SK-N-SH treated with all-trans-retinoic acid at 6 μM for 48 hours (cell line): ENCODE data around the gene FHIT.

Experiments used
- ATAC-seq: fragments of 200-7000 bp; cut with Tn5 transposase; 3 replicates; pipeline ENCODE4 v1.9.1; 2020; ENCODE audit warnings: mild to moderate bottlenecking, moderate library complexity
- ARNTL ChIP-seq: fragments of 450-650 bp; formaldehyde crosslinking; IDR thresholded peaks from 2 replicates; pipeline ENCODE4 v1.5.0; 2020; ENCODE audit warnings: low read depth, mild to moderate bottlenecking, moderate library complexity, borderline replicate concordance
- CSDC2 ChIP-seq: fragments of 250-450 bp; sonication (Bioruptor Pico); IDR thresholded peaks from 2 replicates; pipeline ENCODE4 v1.5.0; 2020; ENCODE audit warnings: mild to moderate bottlenecking, moderate library complexity
- ESRRG ChIP-seq: fragments of 250-450 bp; sonication (Bioruptor Pico); IDR thresholded peaks from 2 replicates; pipeline ENCODE4 v1.6.1; 2021; ENCODE audit warnings: mild to moderate bottlenecking
- GLIS3 ChIP-seq: fragments of 250-450 bp; sonication (Bioruptor Pico); IDR thresholded peaks from 2 replicates; pipeline ENCODE4 v1.5.0; 2020; ENCODE audit warnings: mild to moderate bottlenecking, moderate library complexity
- ISL1 ChIP-seq: fragments of 250-450 bp; sonication (Bioruptor Pico); IDR thresholded peaks from 2 replicates; pipeline ENCODE4 v2.1.2; 2022; ENCODE audit warnings: mild to moderate bottlenecking, moderate library complexity
- OSR1 ChIP-seq: fragments of 250-450 bp; sonication (Bioruptor Pico); IDR thresholded peaks from 2 replicates; pipeline ENCODE4 v1.8.0; 2022; ENCODE audit warnings: moderate library complexity, mild to moderate bottlenecking, inconsistent platforms
- PPARA ChIP-seq: fragments of 250-450 bp; sonication (Bioruptor Pico); IDR thresholded peaks from 2 replicates; pipeline ENCODE4 v1.5.0; 2020; ENCODE audit warnings: mild to moderate bottlenecking, borderline replicate concordance
- RARB ChIP-seq: fragments of 250-450 bp; sonication (Bioruptor Pico); IDR thresholded peaks from 2 replicates; pipeline ENCODE4 v1.8.0; 2021; ENCODE audit warnings: mild to moderate bottlenecking, moderate library complexity
- SNAI2 ChIP-seq: fragments of 250-450 bp; sonication (Bioruptor Pico); IDR thresholded peaks from 2 replicates; pipeline ENCODE4 v1.5.0; 2020; ENCODE audit warnings: mild to moderate bottlenecking, moderate library complexity
- TCF4 ChIP-seq: fragments of 250-450 bp; sonication (Bioruptor Pico); IDR thresholded peaks from 2 replicates; pipeline ENCODE4 v1.8.0; 2021; ENCODE audit warnings: mild to moderate bottlenecking, moderate library complexity, borderline replicate concordance
- TOX ChIP-seq: fragments of 250-450 bp; sonication (Bioruptor Pico); IDR thresholded peaks from 2 replicates; pipeline ENCODE4 v1.8.0; 2021; ENCODE audit warnings: mild to moderate bottlenecking, moderate library complexity, borderline replicate concordance
- ZC3H10 ChIP-seq: fragments of 250-450 bp; sonication (Bioruptor Pico); IDR thresholded peaks from 2 replicates; pipeline ENCODE4 v1.5.1; 2021; ENCODE audit warnings: mild to moderate bottlenecking, moderate library complexity
- ZFP30 ChIP-seq: fragments of 450-650 bp; formaldehyde crosslinking; IDR thresholded peaks from 2 replicates; pipeline ENCODE4 v1.5.0; 2022; ENCODE audit warnings: mild to moderate bottlenecking, moderate library complexity
- ZNF565 ChIP-seq: fragments of 450-650 bp; formaldehyde crosslinking; conservative IDR thresholded peaks from 2 replicates; pipeline ENCODE4 v1.5.0; 2020; ENCODE audit warnings: low read depth, mild to moderate bottlenecking, moderate library complexity
- ZNF70 ChIP-seq: fragments of 450-650 bp; formaldehyde crosslinking; IDR thresholded peaks from 2 replicates; pipeline ENCODE4 v1.5.0; 2020; ENCODE audit warnings: mild to moderate bottlenecking, moderate library complexity
- ZNF8 ChIP-seq: fragments of 450-650 bp; formaldehyde crosslinking; IDR thresholded peaks from 2 replicates; pipeline ENCODE4 v1.5.0; 2020; ENCODE audit warnings: mild to moderate bottlenecking, moderate library complexity
- TF ChIP-seq, protein P1 (sequence below): fragments of 250-450 bp; sonication (Bioruptor Pico); IDR thresholded peaks from 2 replicates; pipeline ENCODE4 v1.8.0; 2021; ENCODE audit warnings: low read depth, mild to moderate bottlenecking, moderate library complexity, borderline replicate concordance
- TF ChIP-seq, protein P2 (sequence below): fragments of 250-450 bp; sonication (Bioruptor Pico); IDR thresholded peaks from 2 replicates; pipeline ENCODE4 v1.8.0; 2020; ENCODE audit warnings: mild to moderate bottlenecking, moderate library complexity, borderline replicate concordance
- TF ChIP-seq, protein P3 (sequence below): fragments of 250-450 bp; sonication (Bioruptor Pico); IDR thresholded peaks from 2 replicates; pipeline ENCODE4 v1.5.1; 2021; ENCODE audit warnings: mild to moderate bottlenecking, moderate library complexity
- TF ChIP-seq, protein P4 (sequence below): fragments of 250-450 bp; sonication (Bioruptor Pico); IDR thresholded peaks from 2 replicates; pipeline ENCODE4 v1.5.1; 2020; ENCODE audit warnings: low read depth, mild to moderate bottlenecking, moderate library complexity
- TF ChIP-seq, protein P5 (sequence below): fragments of 250-450 bp; sonication (Bioruptor Pico); IDR thresholded peaks from 2 replicates; pipeline ENCODE4 v1.5.0; 2020; ENCODE audit warnings: mild to moderate bottlenecking, moderate library complexity

Gene FHIT

DNA sequence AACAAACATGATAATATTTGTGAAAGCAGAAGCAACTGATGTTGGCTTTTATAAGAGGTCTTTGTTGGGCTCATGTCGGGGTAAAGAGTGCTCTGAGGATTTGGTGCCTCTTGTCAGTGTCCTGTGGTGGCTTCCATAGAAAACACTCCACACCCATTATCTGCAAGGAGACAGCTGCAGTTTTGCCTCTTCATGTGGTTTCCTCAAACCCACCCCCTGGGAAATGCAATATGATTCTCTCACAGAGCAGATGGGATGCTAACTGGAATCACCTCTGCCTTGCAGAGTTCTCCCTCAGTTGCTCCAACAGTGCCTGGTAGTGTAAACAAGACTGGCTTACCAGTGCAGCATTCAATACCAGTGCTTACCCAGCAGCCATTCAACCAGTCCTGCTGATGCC lies 1430.0 kb downstream of the FHIT start:
- no peak for TF ChIP-seq ARNTL (CRISPR knock-in tag)
- no peak for TF ChIP-seq ZFP30 (CRISPR knock-in tag)
- no peak for TF ChIP-seq SNAI2 (CRISPR knock-in tag)
- no peak for TF ChIP-seq TOX (CRISPR knock-in tag)
- ATAC-seq, result no peak

DNA sequence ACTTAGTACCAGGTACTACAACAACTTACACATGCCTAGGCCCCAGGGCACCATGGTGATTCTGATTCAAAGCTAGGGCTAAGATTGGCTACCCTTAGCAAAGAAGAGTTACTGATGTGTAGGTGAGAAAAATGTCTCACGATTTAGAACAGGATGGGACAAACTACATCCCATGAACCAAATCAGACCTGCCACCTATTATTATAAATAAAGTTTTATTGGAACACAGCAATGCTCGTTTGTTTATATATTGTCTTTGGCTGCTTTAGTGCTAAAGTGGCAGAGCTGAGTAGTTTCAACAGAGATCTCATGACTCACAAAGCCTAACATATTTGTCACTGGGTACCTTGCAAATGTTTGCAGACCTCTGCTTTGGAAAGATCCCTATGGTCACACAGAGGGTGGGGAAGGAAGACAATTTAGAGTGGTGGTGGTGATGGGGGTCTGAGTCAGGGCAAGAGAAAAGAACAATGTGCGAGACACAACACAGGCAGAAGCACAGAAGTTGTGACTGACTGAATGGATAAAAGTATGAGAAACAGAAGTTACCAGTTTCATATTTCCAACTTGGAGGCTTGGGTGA lies 1430.8 kb downstream of the FHIT start:
- TF ChIP-seq ESRRG, result no peak
- TF ChIP-seq, protein P1, sequence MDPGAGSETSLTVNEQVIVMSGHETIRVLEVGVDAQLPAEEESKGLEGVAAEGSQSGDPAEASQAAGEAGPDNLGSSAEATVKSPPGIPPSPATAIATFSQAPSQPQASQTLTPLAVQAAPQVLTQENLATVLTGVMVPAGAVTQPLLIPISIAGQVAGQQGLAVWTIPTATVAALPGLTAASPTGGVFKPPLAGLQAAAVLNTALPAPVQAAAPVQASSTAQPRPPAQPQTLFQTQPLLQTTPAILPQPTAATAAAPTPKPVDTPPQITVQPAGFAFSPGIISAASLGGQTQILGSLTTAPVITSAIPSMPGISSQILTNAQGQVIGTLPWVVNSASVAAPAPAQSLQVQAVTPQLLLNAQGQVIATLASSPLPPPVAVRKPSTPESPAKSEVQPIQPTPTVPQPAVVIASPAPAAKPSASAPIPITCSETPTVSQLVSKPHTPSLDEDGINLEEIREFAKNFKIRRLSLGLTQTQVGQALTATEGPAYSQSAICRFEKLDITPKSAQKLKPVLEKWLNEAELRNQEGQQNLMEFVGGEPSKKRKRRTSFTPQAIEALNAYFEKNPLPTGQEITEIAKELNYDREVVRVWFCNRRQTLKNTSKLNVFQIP (CRISPR knock-in tag), result no peak
- TF ChIP-seq, protein P2, sequence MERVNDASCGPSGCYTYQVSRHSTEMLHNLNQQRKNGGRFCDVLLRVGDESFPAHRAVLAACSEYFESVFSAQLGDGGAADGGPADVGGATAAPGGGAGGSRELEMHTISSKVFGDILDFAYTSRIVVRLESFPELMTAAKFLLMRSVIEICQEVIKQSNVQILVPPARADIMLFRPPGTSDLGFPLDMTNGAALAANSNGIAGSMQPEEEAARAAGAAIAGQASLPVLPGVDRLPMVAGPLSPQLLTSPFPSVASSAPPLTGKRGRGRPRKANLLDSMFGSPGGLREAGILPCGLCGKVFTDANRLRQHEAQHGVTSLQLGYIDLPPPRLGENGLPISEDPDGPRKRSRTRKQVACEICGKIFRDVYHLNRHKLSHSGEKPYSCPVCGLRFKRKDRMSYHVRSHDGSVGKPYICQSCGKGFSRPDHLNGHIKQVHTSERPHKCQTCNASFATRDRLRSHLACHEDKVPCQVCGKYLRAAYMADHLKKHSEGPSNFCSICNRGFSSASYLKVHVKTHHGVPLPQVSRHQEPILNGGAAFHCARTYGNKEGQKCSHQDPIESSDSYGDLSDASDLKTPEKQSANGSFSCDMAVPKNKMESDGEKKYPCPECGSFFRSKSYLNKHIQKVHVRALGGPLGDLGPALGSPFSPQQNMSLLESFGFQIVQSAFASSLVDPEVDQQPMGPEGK (CRISPR knock-in tag), result no peak
- TF ChIP-seq ZC3H10 (CRISPR knock-in tag), result no peak
- TF ChIP-seq, protein P3, sequence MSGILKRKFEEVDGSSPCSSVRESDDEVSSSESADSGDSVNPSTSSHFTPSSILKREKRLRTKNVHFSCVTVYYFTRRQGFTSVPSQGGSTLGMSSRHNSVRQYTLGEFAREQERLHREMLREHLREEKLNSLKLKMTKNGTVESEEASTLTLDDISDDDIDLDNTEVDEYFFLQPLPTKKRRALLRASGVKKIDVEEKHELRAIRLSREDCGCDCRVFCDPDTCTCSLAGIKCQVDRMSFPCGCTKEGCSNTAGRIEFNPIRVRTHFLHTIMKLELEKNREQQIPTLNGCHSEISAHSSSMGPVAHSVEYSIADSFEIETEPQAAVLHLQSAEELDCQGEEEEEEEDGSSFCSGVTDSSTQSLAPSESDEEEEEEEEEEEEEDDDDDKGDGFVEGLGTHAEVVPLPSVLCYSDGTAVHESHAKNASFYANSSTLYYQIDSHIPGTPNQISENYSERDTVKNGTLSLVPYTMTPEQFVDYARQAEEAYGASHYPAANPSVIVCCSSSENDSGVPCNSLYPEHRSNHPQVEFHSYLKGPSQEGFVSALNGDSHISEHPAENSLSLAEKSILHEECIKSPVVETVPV, result no peak
- TF ChIP-seq, protein P4, sequence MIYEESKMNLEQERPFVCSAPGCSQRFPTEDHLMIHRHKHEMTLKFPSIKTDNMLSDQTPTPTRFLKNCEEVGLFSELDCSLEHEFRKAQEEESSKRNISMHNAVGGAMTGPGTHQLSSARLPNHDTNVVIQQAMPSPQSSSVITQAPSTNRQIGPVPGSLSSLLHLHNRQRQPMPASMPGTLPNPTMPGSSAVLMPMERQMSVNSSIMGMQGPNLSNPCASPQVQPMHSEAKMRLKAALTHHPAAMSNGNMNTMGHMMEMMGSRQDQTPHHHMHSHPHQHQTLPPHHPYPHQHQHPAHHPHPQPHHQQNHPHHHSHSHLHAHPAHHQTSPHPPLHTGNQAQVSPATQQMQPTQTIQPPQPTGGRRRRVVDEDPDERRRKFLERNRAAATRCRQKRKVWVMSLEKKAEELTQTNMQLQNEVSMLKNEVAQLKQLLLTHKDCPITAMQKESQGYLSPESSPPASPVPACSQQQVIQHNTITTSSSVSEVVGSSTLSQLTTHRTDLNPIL (CRISPR knock-in tag), result no peak
- TF ChIP-seq PPARA (CRISPR knock-in tag), result no peak
- TF ChIP-seq CSDC2 (CRISPR knock-in tag), result no peak
- TF ChIP-seq TOX (CRISPR knock-in tag), result no peak
- TF ChIP-seq TCF4 (CRISPR knock-in tag), result no peak
- no peak for TF ChIP-seq ARNTL (CRISPR knock-in tag)
- no peak for TF ChIP-seq ZNF8 (CRISPR knock-in tag)
- no peak for TF ChIP-seq ZNF565 (CRISPR knock-in tag)
- no peak for TF ChIP-seq ZNF70 (CRISPR knock-in tag)
- TF ChIP-seq OSR1, result no peak
- no peak for TF ChIP-seq GLIS3
- ATAC-seq, result no peak

DNA sequence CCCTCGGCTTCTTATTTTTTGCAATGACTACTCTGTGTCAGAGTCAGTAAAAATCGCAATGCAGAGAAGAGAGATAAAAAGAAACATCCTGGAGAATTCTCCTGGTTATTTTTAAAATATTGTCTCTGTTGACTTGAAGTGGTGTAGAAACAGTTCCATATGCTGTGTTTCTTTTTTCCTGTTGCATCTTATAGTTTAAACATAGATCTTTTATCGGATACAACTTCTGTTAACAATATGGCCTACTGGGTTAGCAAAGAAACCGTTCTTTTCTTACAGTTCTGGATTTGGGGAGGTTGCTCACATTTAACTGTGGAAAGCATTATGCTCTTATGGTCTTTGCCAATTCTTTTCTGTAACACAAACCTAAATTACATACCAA lies 1432.3 kb downstream of the FHIT start:
- peak; percentile 11; the same call in 1 of the 3 replicates for ATAC-seq
- TF ChIP-seq OSR1 (no peak), SNAI2 (CRISPR knock-in tag) (no peak), CSDC2 (CRISPR knock-in tag) (no peak), ZFP30 (CRISPR knock-in tag) (no peak), TCF4 (CRISPR knock-in tag) (no peak), RARB (CRISPR knock-in tag) (no peak), ZNF8 (CRISPR knock-in tag) (no peak), ISL1 (CRISPR knock-in tag) (no peak), TOX (CRISPR knock-in tag) (no peak)
- TF ChIP-seq, protein P5, sequence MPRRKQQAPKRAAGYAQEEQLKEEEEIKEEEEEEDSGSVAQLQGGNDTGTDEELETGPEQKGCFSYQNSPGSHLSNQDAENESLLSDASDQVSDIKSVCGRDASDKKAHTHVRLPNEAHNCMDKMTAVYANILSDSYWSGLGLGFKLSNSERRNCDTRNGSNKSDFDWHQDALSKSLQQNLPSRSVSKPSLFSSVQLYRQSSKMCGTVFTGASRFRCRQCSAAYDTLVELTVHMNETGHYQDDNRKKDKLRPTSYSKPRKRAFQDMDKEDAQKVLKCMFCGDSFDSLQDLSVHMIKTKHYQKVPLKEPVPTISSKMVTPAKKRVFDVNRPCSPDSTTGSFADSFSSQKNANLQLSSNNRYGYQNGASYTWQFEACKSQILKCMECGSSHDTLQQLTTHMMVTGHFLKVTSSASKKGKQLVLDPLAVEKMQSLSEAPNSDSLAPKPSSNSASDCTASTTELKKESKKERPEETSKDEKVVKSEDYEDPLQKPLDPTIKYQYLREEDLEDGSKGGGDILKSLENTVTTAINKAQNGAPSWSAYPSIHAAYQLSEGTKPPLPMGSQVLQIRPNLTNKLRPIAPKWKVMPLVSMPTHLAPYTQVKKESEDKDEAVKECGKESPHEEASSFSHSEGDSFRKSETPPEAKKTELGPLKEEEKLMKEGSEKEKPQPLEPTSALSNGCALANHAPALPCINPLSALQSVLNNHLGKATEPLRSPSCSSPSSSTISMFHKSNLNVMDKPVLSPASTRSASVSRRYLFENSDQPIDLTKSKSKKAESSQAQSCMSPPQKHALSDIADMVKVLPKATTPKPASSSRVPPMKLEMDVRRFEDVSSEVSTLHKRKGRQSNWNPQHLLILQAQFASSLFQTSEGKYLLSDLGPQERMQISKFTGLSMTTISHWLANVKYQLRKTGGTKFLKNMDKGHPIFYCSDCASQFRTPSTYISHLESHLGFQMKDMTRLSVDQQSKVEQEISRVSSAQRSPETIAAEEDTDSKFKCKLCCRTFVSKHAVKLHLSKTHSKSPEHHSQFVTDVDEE (CRISPR knock-in tag), result no peak
- TF ChIP-seq, protein P3, result no peak
